Stimulated activated CD8-positive, alpha-beta memory T cell treated with anti-CD3 and anti-CD28 coated beads, Interleukin-4, amount 100 ng/mL, for 48 hours (primary cell): ENCODE data around the gene CAD.
A peak's percentile ranks its signal among the peaks of the same experiment; 100 is the strongest.

ENCODE experiments used
- DNase-seq: peaks from one replicate; pipeline ENCODE4 v3.0.0-alpha.2; 2020

CAD gene

GRCh38 chr2:27199241-27199640 is 17.9 kb upstream of the CAD start:
- DNase-seq: no peak

- DNase-seq: no peak
Observed at GRCh38 chr2:27201675-27202074, 15.5 kb upstream of the CAD start.

- no peak for DNase-seq
Observed at GRCh38 chr2:27202854-27203253, 14.3 kb upstream of the CAD start.

GRCh38 chr2:27203741-27204140 is 13.4 kb upstream of the CAD start:
- no peak for DNase-seq

- no peak for DNase-seq
Observed at GRCh38 chr2:27204566-27204965, 12.6 kb upstream of the CAD start.

- no peak for DNase-seq
Observed at GRCh38 chr2:27205206-27205605, 12.0 kb upstream of the CAD start.

GRCh38 chr2:27206346-27206745 is 10.8 kb upstream of the CAD start:
- DNase-seq: no peak

- no peak for DNase-seq
Observed at GRCh38 chr2:27208486-27209050, 8.6 kb upstream of the CAD start.

GRCh38 chr2:27209621-27210401 is 7.4 kb upstream of the CAD start:
- DNase-seq: no peak

GRCh38 chr2:27211241-27211942 is 5.8 kb upstream of the CAD start:
- no peak for DNase-seq

GRCh38 chr2:27211943-27212625 is 5.1 kb upstream of the CAD start, which contains the start of the genes ATRAID and SLC5A6:
Gene ATRAID (plus strand): TSS chr2:27212041. CDS start chr2:27212369, 328 bp downstream.
Gene SLC5A6 (minus strand): TSS chr2:27212268. CDS start chr2:27207650, 4,618 bp downstream.
- DNase-seq: peak; percentile 89

GRCh38 chr2:27212626-27213471 is 4.3 kb upstream of the CAD start:
- no peak for DNase-seq

- no peak for DNase-seq
Observed at GRCh38 chr2:27214941-27215340, 2.2 kb upstream of the CAD start.

- DNase-seq: no peak
Observed at GRCh38 chr2:27216416-27217137, 592 bp upstream of the CAD start.

GRCh38 chr2:27218614-27219013 is 1.4 kb downstream of the CAD start:
- no peak for DNase-seq

- DNase-seq: no peak
Observed at GRCh38 chr2:27219091-27219490, 1.9 kb downstream of the CAD start.

- no peak for DNase-seq
Observed at GRCh38 chr2:27220091-27220490, 2.9 kb downstream of the CAD start.

- no peak for DNase-seq
Observed at GRCh38 chr2:27221166-27221565, 4.0 kb downstream of the CAD start.

- no peak for DNase-seq
Observed at GRCh38 chr2:27222407-27222806, 5.2 kb downstream of the CAD start.

- no peak for DNase-seq
Observed at GRCh38 chr2:27223416-27223815, 6.2 kb downstream of the CAD start.

GRCh38 chr2:27225526-27225925 is 8.4 kb downstream of the CAD start:
- DNase-seq: no peak

- DNase-seq: no peak
Observed at GRCh38 chr2:27227501-27227900, 10.3 kb downstream of the CAD start.
